ENCODE data around the gene OR51E1.

The OR51E1 gene

DNA sequence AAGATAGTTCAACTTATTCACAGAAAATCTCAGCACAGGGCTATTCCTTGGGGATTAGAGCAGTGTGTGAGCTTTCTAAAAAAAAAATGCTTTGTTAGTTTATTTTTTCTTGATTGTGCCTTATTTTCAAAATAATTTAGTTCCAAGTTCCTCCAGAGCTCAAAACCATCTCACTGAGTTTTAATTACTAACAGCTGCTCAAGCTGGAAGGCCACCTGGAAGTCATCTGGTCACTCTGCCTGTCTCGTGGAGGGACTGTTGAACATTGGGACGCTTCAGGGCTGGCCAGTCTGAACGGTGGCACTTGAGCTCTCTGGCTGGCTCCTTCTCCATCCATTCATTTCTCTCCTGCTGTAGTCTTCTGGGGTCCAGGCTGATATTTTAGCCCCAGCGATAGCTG, 4.0 kb downstream of the OR51E1 start:
- TF ChIP-seq CTCF (IDR thresholded peaks at IDR 0.05; ENCODE audit: borderline replicate concordance, insufficient read depth, low read depth, low read length): no peak
- no peak overlapping the region for H3K4me3 ChIP-seq (ENCODE audit: low read depth, low read length)

DNA sequence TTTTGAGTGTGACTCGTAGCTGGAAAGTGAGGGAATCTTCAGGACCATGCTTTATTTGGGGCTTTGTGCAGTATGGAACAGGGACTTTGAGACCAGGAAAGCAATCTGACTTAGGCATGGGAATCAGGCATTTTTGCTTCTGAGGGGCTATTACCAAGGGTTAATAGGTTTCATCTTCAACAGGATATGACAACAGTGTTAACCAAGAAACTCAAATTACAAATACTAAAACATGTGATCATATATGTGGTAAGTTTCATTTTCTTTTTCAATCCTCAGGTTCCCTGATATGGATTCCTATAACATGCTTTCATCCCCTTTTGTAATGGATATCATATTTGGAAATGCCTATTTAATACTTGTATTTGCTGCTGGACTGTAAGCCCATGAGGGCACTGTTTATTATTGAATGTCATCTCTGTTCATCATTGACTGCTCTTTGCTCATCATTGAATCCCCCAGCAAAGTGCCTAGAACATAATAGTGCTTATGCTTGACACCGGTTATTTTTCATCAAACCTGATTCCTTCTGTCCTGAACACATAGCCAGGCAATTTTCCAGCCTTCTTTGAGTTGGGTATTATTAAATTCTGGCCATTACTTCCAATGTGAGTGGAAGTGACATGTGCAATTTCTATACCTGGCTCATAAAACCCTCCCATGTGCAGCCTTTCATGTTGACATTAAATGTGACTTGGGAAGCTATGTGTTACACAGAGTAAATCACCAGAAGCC, 11.0 kb downstream of the OR51E1 start:
- no peak for TF ChIP-seq CTCF (IDR thresholded peaks at IDR 0.05; ENCODE audit: borderline replicate concordance, insufficient read depth, low read depth, low read length)
- no peak overlapping the region for H3K4me3 ChIP-seq (ENCODE audit: low read depth, low read length)

GRCh38 chr11:4658629-4659445, 15.1 kb downstream of the OR51E1 start:
- no peak overlapping the region for H3K4me3 ChIP-seq (ENCODE audit: low read depth, low read length)
- no peak for TF ChIP-seq CTCF (IDR thresholded peaks at IDR 0.05; ENCODE audit: borderline replicate concordance, insufficient read depth, low read depth, low read length)

DNA sequence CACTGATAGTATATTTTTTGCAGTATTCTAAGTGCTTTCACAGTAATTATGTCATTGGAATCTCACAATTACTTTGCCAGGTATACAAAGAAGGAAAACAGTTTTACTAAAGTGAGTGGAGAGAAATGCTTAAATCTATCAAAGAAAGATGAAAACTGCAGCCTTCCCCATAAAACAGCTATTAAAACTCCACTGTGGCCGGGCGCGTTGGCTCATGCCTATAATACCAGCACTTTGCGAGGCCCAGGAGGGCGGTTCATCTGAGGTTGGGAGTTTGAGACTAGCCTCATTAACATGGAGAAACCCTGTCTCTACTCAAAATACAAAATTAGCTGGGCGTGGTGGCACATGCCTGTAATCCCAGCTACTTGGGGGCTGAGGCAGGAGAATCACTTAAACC, 19.1 kb downstream of the OR51E1 start:
- no peak for TF ChIP-seq CTCF (IDR thresholded peaks at IDR 0.05; ENCODE audit: borderline replicate concordance, insufficient read depth, low read depth, low read length)
- no peak overlapping the region for H3K4me3 ChIP-seq (ENCODE audit: low read depth, low read length)

DNA sequence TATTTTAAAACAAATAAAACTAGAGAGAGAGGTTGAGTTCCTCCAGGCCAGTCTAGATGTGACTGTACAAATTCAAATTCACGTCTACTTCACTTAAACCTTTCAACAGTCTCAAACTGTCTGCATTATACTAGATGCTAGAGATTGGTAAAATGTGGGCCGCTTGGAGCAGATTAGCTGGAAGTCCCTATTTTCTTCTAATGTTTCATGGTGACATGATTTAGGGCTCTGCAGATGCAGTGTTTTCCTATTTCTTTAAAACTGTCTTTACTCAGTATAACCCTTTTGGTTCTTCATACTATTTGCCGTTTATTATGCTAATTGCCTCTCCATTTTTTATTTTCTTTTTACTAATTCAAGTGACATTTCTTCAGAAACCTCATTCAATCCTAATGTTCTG, 20.4 kb downstream of the OR51E1 start:
- no peak overlapping the region for H3K4me3 ChIP-seq (ENCODE audit: low read depth, low read length)
- no peak for TF ChIP-seq CTCF (IDR thresholded peaks at IDR 0.05; ENCODE audit: borderline replicate concordance, insufficient read depth, low read depth, low read length)

- TF ChIP-seq CTCF (IDR thresholded peaks at IDR 0.05; ENCODE audit: borderline replicate concordance, insufficient read depth, low read depth, low read length): no peak
- no peak overlapping the region for H3K4me3 ChIP-seq (ENCODE audit: low read depth, low read length)
Observed at GRCh38 chr11:4664786-4665185, 21.0 kb downstream of the OR51E1 start.

- H3K4me3 ChIP-seq (ENCODE audit: low read depth, low read length): no peak overlapping the region
- no peak for TF ChIP-seq CTCF (IDR thresholded peaks at IDR 0.05; ENCODE audit: borderline replicate concordance, insufficient read depth, low read depth, low read length)
Observed at GRCh38 chr11:4665424-4665823, 21.6 kb downstream of the OR51E1 start.

Data from GM12875 (cell line).